ENCODE measurements around the gene RNF141. TPM values are rescaled to one million over a fixed set of nuclear protein-coding genes. Genes with fewer than 3 reads are reported as not detected.

The RNF141 gene
- total RNA-seq, 2 experiments from 2014 or later = 8.2 to 20.1 TPM

GRCh38 chr11:10478574-10479550, 62.1 kb downstream of the RNF141 start:
- Histone ChIP-seq H3K79me2 (ENCODE audit: insufficient read depth, low read depth, low read length) (no peaks in the 10 kb centered on the region), H3K36me3 (ENCODE audit: insufficient read depth, low read length) (peaks cover 90% of the 10 kb centered on the region), H3K9me2 (ENCODE audit: insufficient read depth, low read length) (no peaks in the 10 kb centered on the region), H3K9me3 (ENCODE audit: low read length) (no peaks in the 10 kb centered on the region), H4K20me1 (ENCODE audit: insufficient read depth, low read length) (peaks cover 3% of the 10 kb centered on the region; the same call in 1 of the 2 replicates), H3K4me1 (ENCODE audit: insufficient read depth, low read length, poor library complexity, severe bottlenecking) (no peaks in the 10 kb centered on the region), H3K27ac (ENCODE audit: low read depth, low read length, poor library complexity, severe bottlenecking) (no peak overlapping the region), H3K4me2 (ENCODE audit: low read length) (no peak overlapping the region), H3K4me3 (ENCODE audit: low read depth, low read length, poor library complexity, severe bottlenecking) (no peak overlapping the region), H2AFZ (ENCODE audit: low read length) (no peak overlapping the region)
- no TSS peak for BruUV-seq (replicated peaks)
- POLR2A ChIA-PET = interaction anchor here (0.5 to 1.7 kb wide), 5 partner anchors 18 to 167 kb away, joined by 3 to 5 read pairs (median 3); no protein-coding TSS in a partner anchor
- no peak for TF ChIP-seq EZH2phosphoT487 (IDR thresholded peaks at IDR 0.05; ENCODE audit: borderline replicate concordance, low read depth, low read length)
- TF ChIP-seq, protein P1, sequence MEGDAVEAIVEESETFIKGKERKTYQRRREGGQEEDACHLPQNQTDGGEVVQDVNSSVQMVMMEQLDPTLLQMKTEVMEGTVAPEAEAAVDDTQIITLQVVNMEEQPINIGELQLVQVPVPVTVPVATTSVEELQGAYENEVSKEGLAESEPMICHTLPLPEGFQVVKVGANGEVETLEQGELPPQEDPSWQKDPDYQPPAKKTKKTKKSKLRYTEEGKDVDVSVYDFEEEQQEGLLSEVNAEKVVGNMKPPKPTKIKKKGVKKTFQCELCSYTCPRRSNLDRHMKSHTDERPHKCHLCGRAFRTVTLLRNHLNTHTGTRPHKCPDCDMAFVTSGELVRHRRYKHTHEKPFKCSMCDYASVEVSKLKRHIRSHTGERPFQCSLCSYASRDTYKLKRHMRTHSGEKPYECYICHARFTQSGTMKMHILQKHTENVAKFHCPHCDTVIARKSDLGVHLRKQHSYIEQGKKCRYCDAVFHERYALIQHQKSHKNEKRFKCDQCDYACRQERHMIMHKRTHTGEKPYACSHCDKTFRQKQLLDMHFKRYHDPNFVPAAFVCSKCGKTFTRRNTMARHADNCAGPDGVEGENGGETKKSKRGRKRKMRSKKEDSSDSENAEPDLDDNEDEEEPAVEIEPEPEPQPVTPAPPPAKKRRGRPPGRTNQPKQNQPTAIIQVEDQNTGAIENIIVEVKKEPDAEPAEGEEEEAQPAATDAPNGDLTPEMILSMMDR (conservative IDR thresholded peaks at IDR 0.05; ENCODE audit: low read length) = no peak
- no peak for DNase-seq (ENCODE audit: low spot score)
- intact Hi-C loops (cut with micrococcal nuclease; ENCODE audit: unreplicated experiment) = no loop called here
- CTCF ChIA-PET (ENCODE audit: unreplicated experiment) = no interaction called here

DNA sequence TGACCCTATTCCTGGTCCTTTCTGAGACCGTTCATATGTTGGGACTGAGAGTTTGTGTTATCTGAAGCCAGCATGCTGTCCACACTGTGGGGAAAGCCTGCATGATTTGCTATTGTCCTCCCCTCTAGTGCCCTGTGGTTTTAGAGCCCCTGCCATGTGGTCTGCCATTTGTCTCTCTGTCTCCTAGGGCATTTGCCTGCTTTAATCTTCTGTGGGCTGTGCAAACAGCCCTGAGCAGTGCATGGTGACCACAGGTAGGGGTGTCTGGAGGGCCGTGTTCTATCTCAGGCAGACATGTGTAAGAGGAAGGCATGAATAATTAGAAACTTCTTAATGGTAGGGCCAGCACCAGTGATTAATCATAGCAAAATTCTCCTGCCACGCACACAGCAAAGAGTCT, 62.9 kb downstream of the RNF141 start:
- no peak overlapping the region for H3K4me3 ChIP-seq (ENCODE audit: low read depth, low read length, poor library complexity, severe bottlenecking)
- peaks cover 3% of the 10 kb centered on the region; the same call in 1 of the 2 replicates for H4K20me1 ChIP-seq (ENCODE audit: insufficient read depth, low read length)
- POLR2A ChIA-PET = interaction anchor here (0.6 kb wide), 1 partner anchor 168 kb away, joined by 3 read pairs; no protein-coding TSS in a partner anchor
- H3K79me2 ChIP-seq (ENCODE audit: insufficient read depth, low read depth, low read length) = no peaks in the 10 kb centered on the region
- H2AFZ ChIP-seq (ENCODE audit: low read length) = no peak overlapping the region
- intact Hi-C loops (cut with micrococcal nuclease; ENCODE audit: unreplicated experiment) = no loop called here
- H3K4me2 ChIP-seq (ENCODE audit: low read length) = no peak overlapping the region
- H3K36me3 ChIP-seq (ENCODE audit: insufficient read depth, low read length) = peaks cover 88% of the 10 kb centered on the region
- H3K4me1 ChIP-seq (ENCODE audit: insufficient read depth, low read length, poor library complexity, severe bottlenecking) = no peaks in the 10 kb centered on the region
- TF ChIP-seq, protein P1 (conservative IDR thresholded peaks at IDR 0.05; ENCODE audit: low read length) = no peak
- no peak for TF ChIP-seq EZH2phosphoT487 (IDR thresholded peaks at IDR 0.05; ENCODE audit: borderline replicate concordance, low read depth, low read length)
- no peak for DNase-seq (ENCODE audit: low spot score)
- CTCF ChIA-PET (ENCODE audit: unreplicated experiment) = no interaction called here
- H3K9me2 ChIP-seq (ENCODE audit: insufficient read depth, low read length) = no peaks in the 10 kb centered on the region
- no peak overlapping the region for H3K27ac ChIP-seq (ENCODE audit: low read depth, low read length, poor library complexity, severe bottlenecking)
- BruUV-seq (replicated peaks) = no TSS peak
- no peaks in the 10 kb centered on the region for H3K9me3 ChIP-seq (ENCODE audit: low read length)

DNA sequence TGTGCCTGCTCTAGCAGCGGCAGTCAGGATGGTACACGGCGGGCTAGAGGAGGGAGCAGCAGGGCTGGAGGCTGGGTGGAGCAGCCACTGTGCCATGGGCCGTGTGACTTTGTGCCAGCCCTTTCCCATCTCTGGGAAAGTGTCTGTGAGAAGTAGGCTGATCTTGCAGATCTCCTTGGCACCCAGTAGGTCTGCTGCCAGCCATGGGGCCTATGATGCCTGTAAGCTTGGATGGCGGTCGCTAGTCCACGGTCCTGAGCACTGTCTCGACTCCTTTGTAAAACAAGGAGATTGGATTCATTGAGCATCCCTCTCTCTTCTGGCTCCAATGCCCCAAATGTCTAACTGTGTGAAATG, 63.3 kb downstream of the RNF141 start:
- Histone ChIP-seq H3K27ac (ENCODE audit: low read depth, low read length, poor library complexity, severe bottlenecking) (no peak overlapping the region), H4K20me1 (ENCODE audit: insufficient read depth, low read length) (peaks cover 3% of the 10 kb centered on the region; the same call in 1 of the 2 replicates), H2AFZ (ENCODE audit: low read length) (no peak overlapping the region), H3K79me2 (ENCODE audit: insufficient read depth, low read depth, low read length) (no peaks in the 10 kb centered on the region), H3K36me3 (ENCODE audit: insufficient read depth, low read length) (peaks cover 85% of the 10 kb centered on the region), H3K4me3 (ENCODE audit: low read depth, low read length, poor library complexity, severe bottlenecking) (no peak overlapping the region), H3K4me2 (ENCODE audit: low read length) (no peak overlapping the region), H3K9me3 (ENCODE audit: low read length) (no peaks in the 10 kb centered on the region), H3K4me1 (ENCODE audit: insufficient read depth, low read length, poor library complexity, severe bottlenecking) (no peaks in the 10 kb centered on the region), H3K9me2 (ENCODE audit: insufficient read depth, low read length) (no peaks in the 10 kb centered on the region)
- intact Hi-C loops (cut with micrococcal nuclease; ENCODE audit: unreplicated experiment) = no loop called here
- no peak for DNase-seq (ENCODE audit: low spot score)
- CTCF ChIA-PET (ENCODE audit: unreplicated experiment) = no interaction called here
- POLR2A ChIA-PET = interaction anchor here (0.6 kb wide), 1 partner anchor 169 kb away, joined by 3 read pairs; no protein-coding TSS in a partner anchor
- no TSS peak for BruUV-seq (replicated peaks)
- TF ChIP-seq, protein P1 (conservative IDR thresholded peaks at IDR 0.05; ENCODE audit: low read length) = no peak
- TF ChIP-seq EZH2phosphoT487 (IDR thresholded peaks at IDR 0.05; ENCODE audit: borderline replicate concordance, low read depth, low read length) = no peak
